Measurements from ENCODE around the gene CALCOCO1. TPM values are rescaled to one million over a fixed set of nuclear protein-coding genes. Genes with fewer than 3 reads are reported as not detected.
A peak's percentile ranks its signal among the peaks of the same experiment; 100 is the strongest.

CALCOCO1 gene
- total RNA-seq, 2 donors from 2014 or later, result 272 to 336 TPM

- Histone ChIP-seq H3K27ac (peak overlapping the region in 1 of 2 donors; percentile 18), H3K36me3 (peaks cover 42% of the 10 kb centered on the region), H3K27me3 (replicated peaks; ENCODE audit: insufficient read depth) (no peaks in the 10 kb centered on the region), H3K4me3 (no peak overlapping the region), H3K4me1 (ENCODE audit: control insufficient read depth in 1 of 2, low read depth in 2 of 2) (peaks cover 12 to 22% of the 10 kb centered on the region in 2 donors), H3K9me3 (no peaks in the 10 kb centered on the region)
- no peak for ATAC-seq (ENCODE audit: insufficient number of reproducible peaks, low FRiP score, low read depth)
- TF ChIP-seq CTCF (IDR thresholded peaks at IDR 0.05), result no peak
- no peak for DNase-seq (ENCODE audit: low spot score)
Measured at GRCh38 chr12:53664936-53665335, 62.3 kb downstream of the CALCOCO1 start.

GRCh38 chr12:53664191-53664590 is 63.1 kb downstream of the CALCOCO1 start:
- no peak for TF ChIP-seq CTCF (IDR thresholded peaks at IDR 0.05)
- H3K4me1 ChIP-seq (ENCODE audit: control insufficient read depth in 1 of 2, low read depth in 2 of 2), result peaks cover 12 to 28% of the 10 kb centered on the region in 2 donors
- H3K4me3 ChIP-seq, result no peak overlapping the region
- ATAC-seq (ENCODE audit: insufficient number of reproducible peaks, low FRiP score, low read depth) (no peak), DNase-seq (ENCODE audit: low spot score) (no peak)
- H3K27me3 ChIP-seq (replicated peaks; ENCODE audit: insufficient read depth), result no peaks in the 10 kb centered on the region
- H3K9me3 ChIP-seq, result no peaks in the 10 kb centered on the region
- peak overlapping the region in 1 of 2 donors; percentile 18 for H3K27ac ChIP-seq
- peaks cover 35% of the 10 kb centered on the region for H3K36me3 ChIP-seq

- Histone ChIP-seq H3K36me3 (peaks cover 11% of the 10 kb centered on the region), H3K4me1 (ENCODE audit: control insufficient read depth in 1 of 2, low read depth in 2 of 2) (peaks cover 21 to 52% of the 10 kb centered on the region in 2 donors), H3K27me3 (replicated peaks; ENCODE audit: insufficient read depth) (no peaks in the 10 kb centered on the region), H3K27ac (peak overlapping the region; percentile 87 to 90), H3K4me3 (peak overlapping the region; percentile 49), H3K9me3 (no peaks in the 10 kb centered on the region)
- ATAC-seq (ENCODE audit: insufficient number of reproducible peaks, low FRiP score, low read depth) (no peak), DNase-seq (ENCODE audit: low spot score) (no peak)
- TF ChIP-seq CTCF (IDR thresholded peaks at IDR 0.05), result no peak
Measured at GRCh38 chr12:53660041-53660440, 67.2 kb downstream of the CALCOCO1 start.

- TF ChIP-seq CTCF (IDR thresholded peaks at IDR 0.05), result no peak
- Histone ChIP-seq H3K36me3 (peaks cover 6% of the 10 kb centered on the region), H3K4me1 (ENCODE audit: control insufficient read depth in 1 of 2, low read depth in 2 of 2) (peaks cover 21 to 47% of the 10 kb centered on the region in 2 donors), H3K4me3 (peak overlapping the region; percentile 49), H3K9me3 (no peaks in the 10 kb centered on the region), H3K27me3 (replicated peaks; ENCODE audit: insufficient read depth) (no peaks in the 10 kb centered on the region), H3K27ac (peak overlapping the region; percentile 87 to 90)
- peak; percentile 8 for ATAC-seq (ENCODE audit: insufficient number of reproducible peaks, low FRiP score, low read depth)
- no peak for DNase-seq (ENCODE audit: low spot score)
Measured at GRCh38 chr12:53659571-53659981, 67.7 kb downstream of the CALCOCO1 start.

- DNase-seq (ENCODE audit: low spot score) (no peak), ATAC-seq (ENCODE audit: insufficient number of reproducible peaks, low FRiP score, low read depth) (peak; percentile 50)
- Histone ChIP-seq H3K4me1 (ENCODE audit: control insufficient read depth in 1 of 2, low read depth in 2 of 2) (peaks cover 21 to 47% of the 10 kb centered on the region in 2 donors), H3K4me3 (peak overlapping the region; percentile 49), H3K27me3 (replicated peaks; ENCODE audit: insufficient read depth) (no peaks in the 10 kb centered on the region), H3K36me3 (peaks cover 3% of the 10 kb centered on the region), H3K9me3 (no peaks in the 10 kb centered on the region), H3K27ac (peak overlapping the region; percentile 87 to 90)
- no peak for TF ChIP-seq CTCF (IDR thresholded peaks at IDR 0.05)
Measured at GRCh38 chr12:53659011-53659551, 68.2 kb downstream of the CALCOCO1 start.

Other genes with a start within 250 kb of the CALCOCO1 start
- gene MAP3K12, start 228.0 kb downstream of the CALCOCO1 start, total RNA-seq, result 10 to 100 TPM; 27.9 to 36.8 TPM
- 10 to 100 TPM; 14.2 to 27.7 TPM for gene TARBP2, start 226.2 kb downstream of the CALCOCO1 start, total RNA-seq
- gene NPFF, start 220.0 kb downstream of the CALCOCO1 start, total RNA-seq, result 1 to 10 TPM in 1 of 2 donors, not detected in 1; 9.1 TPM
- gene ATF7, start 101.1 kb downstream of the CALCOCO1 start, total RNA-seq, result 10 to 100 TPM; 24.4 to 82.1 TPM
- 100 to 1,000 TPM; 168 to 175 TPM for gene ATP5MC2, start 51.4 kb downstream of the CALCOCO1 start, total RNA-seq
- gene CISTR, start 24.5 kb upstream of the CALCOCO1 start, total RNA-seq, result not detected
- not detected for gene HOXC13, start 211.4 kb upstream of the CALCOCO1 start, total RNA-seq
- not detected for gene HOXC12, start 227.5 kb upstream of the CALCOCO1 start, total RNA-seq
- gene HOXC11, start 245.7 kb upstream of the CALCOCO1 start, total RNA-seq, result not detected
- not detected for gene HOTAIR, start 247.5 kb upstream of the CALCOCO1 start, total RNA-seq

All from thoracic aorta (tissue), 2 donors.